OCI-LY7 (cell line): ENCODE results near the gene SLC25A39. TPM values are rescaled to one million over a fixed set of nuclear protein-coding genes. Genes with fewer than 3 reads are reported as not detected.

Source experiments
- BruUV-seq: library from RNA; stranded (reverse); fragments of 400-500 nt; replicated peaks from 2 replicates; lab custom pipeline; 2021; lab: Mats Ljungman, UMichigan
- CTCF ChIA-PET: fragments of 300-600 bp; sonication (Branson Sonifier 250); formaldehyde crosslinking; loops from one replicate; lab custom pipeline; 2022; ENCODE audit warnings: antibody characterized with exemption; ENCODE audit not compliant: unreplicated experiment; lab: Charles Lee
- POLR2A ChIA-PET: fragments of 300-600 bp; sonication (Branson Sonifier 250); formaldehyde crosslinking; loops from one replicate; lab custom pipeline; 2022; ENCODE audit warnings: antibody characterized with exemption; lab: Charles Lee
- DNase-seq: peaks from one replicate; pipeline ENCODE4 v3.0.0-alpha.2; 2015; ENCODE audit warnings: low spot score
- H2AFZ ChIP-seq: fragments of 200-600 bp; sonication (generic), shearing (Covaris generic); 2 replicates; pipeline ENCODE4 v1.6.1; 2014; ENCODE audit warnings: mild to moderate bottlenecking, antibody characterized with exemption, low read length, moderate library complexity
- H3K27ac ChIP-seq: fragments of 200-600 bp; sonication (generic); 2 replicates; pipeline ENCODE4 v1.5.1; 2014; ENCODE audit warnings: mixed run types, low read depth, mild to moderate bottlenecking, moderate library complexity, low read length, inconsistent platforms; ENCODE audit not compliant: poor library complexity, severe bottlenecking
- H3K36me3 ChIP-seq: fragments of 200-600 bp; sonication (generic); 2 replicates; pipeline ENCODE4 v1.6.1; 2014; ENCODE audit warnings: mild to moderate bottlenecking, antibody characterized with exemption, low read length, moderate library complexity, mixed read lengths; ENCODE audit not compliant: insufficient read depth
- H3K4me1 ChIP-seq: fragments of 200-600 bp; sonication (generic); 2 replicates; pipeline ENCODE4 v1.5.1; 2014; ENCODE audit warnings: mild to moderate bottlenecking, low read length; ENCODE audit not compliant: insufficient read depth, poor library complexity, severe bottlenecking
- H3K4me2 ChIP-seq: fragments of 200-600 bp; sonication (generic); 2 replicates; pipeline ENCODE4 v1.6.1; 2014; ENCODE audit warnings: mild to moderate bottlenecking, low read length
- H3K4me3 ChIP-seq: fragments of 200-600 bp; sonication (generic); 2 replicates; pipeline ENCODE4 v1.5.1; 2014; ENCODE audit warnings: mild to moderate bottlenecking, low read depth, low read length; ENCODE audit not compliant: poor library complexity, severe bottlenecking
- H3K79me2 ChIP-seq: fragments of 200-600 bp; sonication (generic); 2 replicates; pipeline ENCODE4 v1.6.1; 2016; ENCODE audit warnings: low read depth, mild to moderate bottlenecking, low read length, moderate library complexity, mixed read lengths; ENCODE audit not compliant: insufficient read depth
- H3K9me2 ChIP-seq: fragments of 200-600 bp; sonication (generic); 2 replicates; pipeline ENCODE4 v1.6.1; 2016; ENCODE audit warnings: mild to moderate bottlenecking, low read length, mixed read lengths; ENCODE audit not compliant: insufficient read depth
- H3K9me3 ChIP-seq: fragments of 200-600 bp; sonication (generic); 2 replicates; pipeline ENCODE4 v1.6.1; 2014; ENCODE audit warnings: mild to moderate bottlenecking, mixed run types, low read length, mixed read lengths
- H4K20me1 ChIP-seq: fragments of 200-600 bp; sonication (generic); 2 replicates; pipeline ENCODE4 v1.6.1; 2014; ENCODE audit warnings: mild to moderate bottlenecking, antibody characterized with exemption, low read length, moderate library complexity, mixed read lengths; ENCODE audit not compliant: insufficient read depth
- CTCF ChIP-seq: fragments of 200-600 bp; sonication (generic); conservative IDR thresholded peaks from 2 replicates; pipeline ENCODE4 v1.5.1; 2014; ENCODE audit warnings: mild to moderate bottlenecking, antibody characterized with exemption, low read length, moderate library complexity, mixed read lengths
- EZH2phosphoT487 ChIP-seq: fragments of 200-600 bp; sonication (generic); IDR thresholded peaks from 2 replicates; pipeline ENCODE4 v1.6.1; 2018; ENCODE audit warnings: low read depth, borderline replicate concordance, mild to moderate bottlenecking, mixed run types, antibody characterized with exemption, low read length, moderate library complexity, mixed read lengths
- intact Hi-C: fragments of 100-400 bp; cut with micrococcal nuclease; formaldehyde crosslinking; loops from one replicate; pipeline ENCODE4 v1.10.0; 2022; ENCODE audit not compliant: unreplicated experiment
- total RNA-seq, 2 experiments: library from RNA; depleted of rRNA in 1 of 2; stranded (reverse); fragments of >200 nt in 1 of 2; shearing (Covaris generic) in 1 of 2; gene quantifications; 2 replicates each; pipeline ENCODE4 v1.2.3, GENCODE V29; 2014 to 2022

The SLC25A39 gene
- total RNA-seq, 2 experiments from 2014 or later, result 156 to 159 TPM

- H3K4me1 ChIP-seq, result peaks cover 52% of the 10 kb centered on the region
- ChIA-PET POLR2A (interaction anchor here (0.8 kb wide), 1 partner anchor 128 kb away, joined by 3 read pairs; the partner anchor contains the start of gene ATXN7L3), CTCF (interaction anchor here (1.1 to 1.5 kb wide), 2 partner anchors 18 to 118 kb away, joined by 3 to 6 read pairs; partner anchors contain the start of gene GRN)
- no peaks in the 10 kb centered on the region for H3K9me3 ChIP-seq
- peaks cover 3% of the 10 kb centered on the region; the same call in 1 of the 2 replicates for H3K36me3 ChIP-seq
- H3K4me3 ChIP-seq, result peak overlapping the region; percentile 15
- peak overlapping the region; percentile 64 for H3K4me2 ChIP-seq
- H4K20me1 ChIP-seq, result no peaks in the 10 kb centered on the region
- peak overlapping the region; percentile 90 for H3K27ac ChIP-seq
- H3K9me2 ChIP-seq, result no peaks in the 10 kb centered on the region
- DNase-seq, result peak; percentile 71
- H2AFZ ChIP-seq, result peak overlapping the region; percentile 61; the same call in 1 of the 2 replicates
- intact Hi-C loops, result loop anchor here (5.0 to 10.0 kb wide), 3 partner anchors 186 to 253 kb away; partner anchors contain the start of genes G6PC3, HDAC5 and HROB
- no peak for TF ChIP-seq EZH2phosphoT487
- no peak for TF ChIP-seq CTCF
- H3K79me2 ChIP-seq, result peaks cover 11% of the 10 kb centered on the region
- no TSS peak for BruUV-seq
These were observed 3.3 kb upstream of the SLC25A39 start for GRCh38 chr17:44327715-44328449.

GRCh38 chr17:44326861-44327444 is 2.3 kb upstream of the SLC25A39 start:
- Histone ChIP-seq H3K9me2 (no peaks in the 10 kb centered on the region), H3K4me3 (peak overlapping the region; percentile 44), H3K4me2 (peak overlapping the region; percentile 62), H3K36me3 (peaks cover 12% of the 10 kb centered on the region), H3K27ac (peak overlapping the region; percentile 90), H3K79me2 (peaks cover 11% of the 10 kb centered on the region), H4K20me1 (no peaks in the 10 kb centered on the region), H3K4me1 (peaks cover 52% of the 10 kb centered on the region), H3K9me3 (no peaks in the 10 kb centered on the region), H2AFZ (no peak overlapping the region)
- TF ChIP-seq CTCF (no peak), EZH2phosphoT487 (no peak)
- BruUV-seq, result no TSS peak
- peak; percentile 98 for DNase-seq
- ChIA-PET CTCF (interaction anchor here (1.0 kb wide), 3 partner anchors 21 to 123 kb away, joined by 3 to 4 read pairs (median 3); no protein-coding TSS in a partner anchor), POLR2A (interaction anchor here (0.7 to 1.0 kb wide), 2 partner anchors 31 to 105 kb away, joined by 3 read pairs; no protein-coding TSS in a partner anchor)
- intact Hi-C loops, result loop anchor here (1.0 to 10.0 kb wide), 5 partner anchors 21 to 252 kb away; partner anchors contain the start of genes G6PC3, HDAC5 and HROB
